GM12892 (cell line): ENCODE data around the gene CT47C1.

Experiments
- POLR2A ChIP-seq: IDR thresholded peaks from 2 replicates; pipeline ENCODE4 v1.6.1; 2011; ENCODE audit warnings: low read depth, low read length, control low read depth
- TAF1 ChIP-seq: IDR thresholded peaks from 2 replicates; pipeline ENCODE4 v1.6.1; 2011; ENCODE audit warnings: low read depth, mild to moderate bottlenecking, control low read depth, low read length, borderline replicate concordance

DNA sequence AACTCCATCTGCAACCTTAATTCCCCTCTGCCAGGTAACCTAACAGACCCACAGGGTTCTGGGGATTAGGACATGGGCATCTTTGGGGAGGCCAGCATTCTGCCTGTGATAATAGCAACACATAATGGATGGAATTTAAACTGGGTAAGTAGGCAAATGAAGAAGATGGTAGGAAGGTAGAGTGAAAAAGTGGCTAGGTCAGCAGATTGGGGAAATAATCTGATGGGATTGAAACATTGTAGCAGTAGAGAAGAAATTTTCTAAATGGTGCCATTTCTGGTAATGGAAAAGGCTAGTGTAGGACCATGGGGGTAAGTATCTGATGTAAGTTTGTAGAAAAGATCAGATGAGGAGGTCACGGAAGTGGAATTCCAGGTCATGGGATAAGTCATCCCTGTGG is 3.0 kb upstream of the CT47C1 start:
- TF ChIP-seq POLR2A, result no peak
- no peak for TF ChIP-seq TAF1
